ENCODE data around the gene FGA. TPM values are rescaled to one million over a fixed set of nuclear protein-coding genes. Genes with fewer than 3 reads are reported as not detected.
"Not testable (repeated sequence)": the region's sequence is repeated elsewhere in the genome, so short reads cannot be mapped to it uniquely, and the experiment has no call there.

FGA gene
- total and polyA plus RNA-seq, 2 donors from 2014 or later, result 5.3 to 6.1 TPM

GRCh38 chr4:154597798-154598774 is 7.5 kb upstream of the FGA start:
- TF ChIP-seq, protein P1, sequence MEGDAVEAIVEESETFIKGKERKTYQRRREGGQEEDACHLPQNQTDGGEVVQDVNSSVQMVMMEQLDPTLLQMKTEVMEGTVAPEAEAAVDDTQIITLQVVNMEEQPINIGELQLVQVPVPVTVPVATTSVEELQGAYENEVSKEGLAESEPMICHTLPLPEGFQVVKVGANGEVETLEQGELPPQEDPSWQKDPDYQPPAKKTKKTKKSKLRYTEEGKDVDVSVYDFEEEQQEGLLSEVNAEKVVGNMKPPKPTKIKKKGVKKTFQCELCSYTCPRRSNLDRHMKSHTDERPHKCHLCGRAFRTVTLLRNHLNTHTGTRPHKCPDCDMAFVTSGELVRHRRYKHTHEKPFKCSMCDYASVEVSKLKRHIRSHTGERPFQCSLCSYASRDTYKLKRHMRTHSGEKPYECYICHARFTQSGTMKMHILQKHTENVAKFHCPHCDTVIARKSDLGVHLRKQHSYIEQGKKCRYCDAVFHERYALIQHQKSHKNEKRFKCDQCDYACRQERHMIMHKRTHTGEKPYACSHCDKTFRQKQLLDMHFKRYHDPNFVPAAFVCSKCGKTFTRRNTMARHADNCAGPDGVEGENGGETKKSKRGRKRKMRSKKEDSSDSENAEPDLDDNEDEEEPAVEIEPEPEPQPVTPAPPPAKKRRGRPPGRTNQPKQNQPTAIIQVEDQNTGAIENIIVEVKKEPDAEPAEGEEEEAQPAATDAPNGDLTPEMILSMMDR (IDR thresholded peaks at IDR 0.05; ENCODE audit: borderline replicate concordance, extremely low read depth, insufficient read depth), result no peak
- H3K9ac ChIP-seq (ENCODE audit: low read length in 3 of 3), result no peak overlapping the region
- no peak for DNase-seq
- no peak overlapping the region for H3K27ac ChIP-seq (ENCODE audit: low read depth in 2 of 2, low read length in 2 of 2)
- H3K4me3 ChIP-seq (ENCODE audit: low read length in 3 of 3), result no peak overlapping the region
- intact Hi-C loops (cut with DNase I), result no loop called here
- no peaks in the 10 kb centered on the region for H3K27me3 ChIP-seq (ENCODE audit: control insufficient read depth, insufficient read depth, low read length)
- H3K36me3 ChIP-seq (ENCODE audit: control insufficient read depth in 2 of 3, insufficient read depth in 3 of 3, low read length in 3 of 3), result no peaks in the 10 kb centered on the region
- FAIRE-seq, result no peak
- H3K9me3 ChIP-seq (ENCODE audit: control insufficient read depth in 2 of 3, insufficient read depth in 1 of 3, low read length in 3 of 3), result no peaks in the 10 kb centered on the region
- H3K4me1 ChIP-seq (ENCODE audit: control insufficient read depth in 2 of 3, insufficient read depth in 2 of 3, low read depth in 1 of 3, low read length in 3 of 3), result no peaks in the 10 kb centered on the region

GRCh38 chr4:154597281-154597680 is 6.7 kb upstream of the FGA start:
- H3K4me3 ChIP-seq (ENCODE audit: low read length in 3 of 3); H3K9me3 ChIP-seq (ENCODE audit: control insufficient read depth in 2 of 3, insufficient read depth in 1 of 3, low read length in 3 of 3); intact Hi-C loops (cut with DNase I); H3K27ac ChIP-seq (ENCODE audit: low read depth in 2 of 2, low read length in 2 of 2); H3K4me1 ChIP-seq (ENCODE audit: control insufficient read depth in 2 of 3, insufficient read depth in 2 of 3, low read depth in 1 of 3, low read length in 3 of 3); DNase-seq; FAIRE-seq; H3K27me3 ChIP-seq (ENCODE audit: control insufficient read depth, insufficient read depth, low read length); H3K36me3 ChIP-seq (ENCODE audit: control insufficient read depth in 2 of 3, insufficient read depth in 3 of 3, low read length in 3 of 3); H3K9ac ChIP-seq (ENCODE audit: low read length in 3 of 3): not testable (repeated sequence)

- Histone ChIP-seq H3K36me3 (ENCODE audit: control insufficient read depth in 2 of 3, insufficient read depth in 3 of 3, low read length in 3 of 3) (no peaks in the 10 kb centered on the region), H3K27me3 (ENCODE audit: control insufficient read depth, insufficient read depth, low read length) (no peaks in the 10 kb centered on the region), H3K4me3 (ENCODE audit: low read length in 3 of 3) (no peak overlapping the region), H3K9me3 (ENCODE audit: control insufficient read depth in 2 of 3, insufficient read depth in 1 of 3, low read length in 3 of 3) (no peaks in the 10 kb centered on the region), H3K4me1 (ENCODE audit: control insufficient read depth in 2 of 3, insufficient read depth in 2 of 3, low read depth in 1 of 3, low read length in 3 of 3) (no peaks in the 10 kb centered on the region), H3K27ac (ENCODE audit: low read depth in 2 of 2, low read length in 2 of 2) (no peak overlapping the region), H3K9ac (ENCODE audit: low read length in 3 of 3) (no peak overlapping the region)
- DNase-seq, result no peak
- TF ChIP-seq, protein P1 (IDR thresholded peaks at IDR 0.05; ENCODE audit: borderline replicate concordance, extremely low read depth, insufficient read depth), result no peak
- intact Hi-C loops (cut with DNase I), result no loop called here
- no peak for FAIRE-seq
Observed at GRCh38 chr4:154595807-154596206, 5.3 kb upstream of the FGA start.

- H3K4me3 ChIP-seq (ENCODE audit: low read length in 3 of 3); H3K36me3 ChIP-seq (ENCODE audit: control insufficient read depth in 2 of 3, insufficient read depth in 3 of 3, low read length in 3 of 3); intact Hi-C loops (cut with DNase I); FAIRE-seq; DNase-seq; H3K27ac ChIP-seq (ENCODE audit: low read depth in 2 of 2, low read length in 2 of 2); H3K9ac ChIP-seq (ENCODE audit: low read length in 3 of 3); H3K4me1 ChIP-seq (ENCODE audit: control insufficient read depth in 2 of 3, insufficient read depth in 2 of 3, low read depth in 1 of 3, low read length in 3 of 3); H3K9me3 ChIP-seq (ENCODE audit: control insufficient read depth in 2 of 3, insufficient read depth in 1 of 3, low read length in 3 of 3); H3K27me3 ChIP-seq (ENCODE audit: control insufficient read depth, insufficient read depth, low read length): not testable (repeated sequence)
Observed at GRCh38 chr4:154594343-154594742, 3.8 kb upstream of the FGA start.

Data from kidney (tissue), 14 donors.